HepG2 (cell line): ENCODE data around the gene RANBP3. TPM values are rescaled to one million over a fixed set of nuclear protein-coding genes. Genes with fewer than 3 reads are reported as not detected.
A peak's percentile ranks its signal among the peaks of the same experiment; 100 is the strongest.

Experiments used
- CENPT ChIP-seq: sonication (generic); formaldehyde crosslinking; IDR thresholded peaks from 2 replicates; pipeline ENCODE4 v1.8.0; 2022; ENCODE audit warnings: low read depth, mild to moderate bottlenecking, moderate library complexity, missing genetic modification reagents
- HNF1B ChIP-seq: sonication (generic); formaldehyde crosslinking; IDR thresholded peaks from 2 replicates; pipeline ENCODE4 v1.5.1; 2020; ENCODE audit warnings: mild to moderate bottlenecking, moderate library complexity, missing genetic modification reagents
- MYC ChIP-seq: sonication (generic); formaldehyde crosslinking; IDR thresholded peaks from 2 replicates; pipeline ENCODE4 v1.9.0; 2021; ENCODE audit warnings: missing genetic modification reagents, borderline replicate concordance
- NCOR1 ChIP-seq: fragments of 200-600 bp; sonication (generic); IDR thresholded peaks from 2 replicates; pipeline ENCODE4 v1.7.0; 2017; ENCODE audit warnings: antibody characterized with exemption, low read length, borderline replicate concordance
- NR2C2 ChIP-seq: sonication (generic); formaldehyde crosslinking; IDR thresholded peaks from 2 replicates; pipeline ENCODE4 v1.4.0; 2020; ENCODE audit warnings: missing genetic modification reagents, mild to moderate bottlenecking, moderate library complexity, borderline replicate concordance
- THAP7 ChIP-seq: sonication (generic); formaldehyde crosslinking; IDR thresholded peaks from 2 replicates; pipeline ENCODE4 v1.8.1; 2023; ENCODE audit warnings: mild to moderate bottlenecking, missing genetic modification reagents
- ZNF34 ChIP-seq: sonication (generic); formaldehyde crosslinking; IDR thresholded peaks from 2 replicates; pipeline ENCODE4 v1.4.0; 2020; ENCODE audit warnings: mild to moderate bottlenecking, missing genetic modification reagents, borderline replicate concordance
- ZNF766 ChIP-seq: sonication (generic); formaldehyde crosslinking; IDR thresholded peaks from 2 replicates; pipeline ENCODE4 v1.5.0; 2020; ENCODE audit warnings: missing genetic modification reagents, borderline replicate concordance
- polyA plus RNA-seq, 8 experiments: library from polyadenylated mRNA; depleted of rRNA in 3 of 8; stranded (reverse) in 7 of 8; unstranded in 1 of 8; fragments of >200 nt; fragmentation: Illumina TruSeq in 4 of 8; extraction: Trizol in 4 of 8; gene quantifications; 2 replicates each; pipeline versions ENCODE4 v1.2.1 to v1.2.3, GENCODE V29; 2011 to 2016; ENCODE audit warnings: low read depth in 4 of 8, missing spikeins in 1 of 8, mixed read lengths in 1 of 8; ENCODE audit not compliant: insufficient read depth in 1 of 8
- total RNA-seq, 5 experiments: library from RNA; depleted of rRNA; stranded (reverse); fragments of >200 nt; fragmentation: Illumina TruSeq; extraction: Trizol; gene quantifications; 2 replicates each; pipeline ENCODE4 v1.2.3, GENCODE V29; 2016; ENCODE audit warnings: low read depth in 1 of 5
- TF ChIP-seq, protein P1 (sequence below): sonication (generic); formaldehyde crosslinking; IDR thresholded peaks from 2 replicates; pipeline ENCODE4 v1.4.0; 2020; ENCODE audit warnings: mild to moderate bottlenecking, missing genetic modification reagents
- TF ChIP-seq, protein P2 (sequence below): sonication (generic); formaldehyde crosslinking; IDR thresholded peaks from one replicate; pipeline ENCODE4 v1.5.1; 2020; ENCODE audit warnings: mild to moderate bottlenecking, missing genetic modification reagents; ENCODE audit errors: not compliant biosample characterization

Gene RANBP3
- total and polyA plus RNA-seq, 2 of the 13 experiments (the other 11 are each of a cell fraction or from before 2014, with no cell fraction given) = 39.5 to 149 TPM

DNA sequence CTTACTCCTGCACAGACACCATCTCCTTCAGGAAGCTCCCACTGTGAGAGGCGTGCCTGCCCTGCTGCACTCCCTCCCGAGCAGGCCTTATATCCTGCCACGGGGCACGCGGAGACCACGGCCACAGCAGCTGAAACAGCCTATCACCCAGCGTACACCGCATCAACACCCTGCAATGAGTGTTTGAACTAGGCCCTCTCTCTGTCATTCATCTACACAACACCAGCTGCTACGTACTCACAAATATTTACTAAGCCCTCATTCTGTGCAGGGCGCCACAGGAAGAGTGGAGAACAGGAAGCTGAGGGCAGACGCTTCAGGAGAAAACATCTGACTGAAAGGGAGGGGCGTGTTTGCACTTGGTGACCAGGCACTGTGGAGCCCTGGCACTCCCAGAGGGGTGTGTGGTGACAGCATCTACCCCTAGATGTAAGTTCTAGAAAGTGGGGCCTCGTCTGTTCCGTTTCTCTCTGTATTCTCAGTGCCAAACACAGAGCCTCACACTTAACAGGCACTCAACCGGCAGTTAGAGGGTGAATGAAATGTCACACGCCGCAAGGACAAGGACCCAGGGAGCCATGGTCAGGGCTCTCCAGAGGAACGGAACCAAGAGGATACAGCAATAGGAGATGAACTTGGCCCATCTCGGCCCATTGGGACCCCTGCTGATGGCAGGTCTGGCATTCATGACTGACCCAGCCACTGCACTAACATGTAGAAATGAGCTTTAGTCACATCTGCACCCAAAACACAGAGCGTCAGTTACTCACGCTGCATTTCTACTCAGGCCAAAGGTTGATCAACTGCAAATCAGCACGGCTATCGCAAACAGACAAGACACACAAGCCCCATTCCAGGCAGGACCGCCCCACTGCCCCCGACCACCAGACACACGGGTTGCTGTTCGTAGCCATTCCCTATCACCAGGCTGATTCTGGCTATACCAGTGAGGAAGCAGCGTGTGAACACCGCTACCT, 15.7 kb downstream of the RANBP3 start (continued):
- TF ChIP-seq HNF1B (CRISPR knock-in tag) (peak; percentile 98), NCOR1 (peak; percentile 61; the same call in 1 of the 2 replicates), CENPT (CRISPR knock-in tag) (no peak), MYC (CRISPR knock-in tag) (peak; percentile 94), THAP7 (no peak; the same call in 1 of the 2 replicates), ZNF34 (no peak; the same call in 1 of the 2 replicates), NR2C2 (CRISPR knock-in tag) (no peak; the same call in 1 of the 2 replicates), ZNF766 (CRISPR knock-in tag) (0 out of 2 replicates have a peak, but pooled peaks have one; percentile 6)
- TF ChIP-seq, protein P1, sequence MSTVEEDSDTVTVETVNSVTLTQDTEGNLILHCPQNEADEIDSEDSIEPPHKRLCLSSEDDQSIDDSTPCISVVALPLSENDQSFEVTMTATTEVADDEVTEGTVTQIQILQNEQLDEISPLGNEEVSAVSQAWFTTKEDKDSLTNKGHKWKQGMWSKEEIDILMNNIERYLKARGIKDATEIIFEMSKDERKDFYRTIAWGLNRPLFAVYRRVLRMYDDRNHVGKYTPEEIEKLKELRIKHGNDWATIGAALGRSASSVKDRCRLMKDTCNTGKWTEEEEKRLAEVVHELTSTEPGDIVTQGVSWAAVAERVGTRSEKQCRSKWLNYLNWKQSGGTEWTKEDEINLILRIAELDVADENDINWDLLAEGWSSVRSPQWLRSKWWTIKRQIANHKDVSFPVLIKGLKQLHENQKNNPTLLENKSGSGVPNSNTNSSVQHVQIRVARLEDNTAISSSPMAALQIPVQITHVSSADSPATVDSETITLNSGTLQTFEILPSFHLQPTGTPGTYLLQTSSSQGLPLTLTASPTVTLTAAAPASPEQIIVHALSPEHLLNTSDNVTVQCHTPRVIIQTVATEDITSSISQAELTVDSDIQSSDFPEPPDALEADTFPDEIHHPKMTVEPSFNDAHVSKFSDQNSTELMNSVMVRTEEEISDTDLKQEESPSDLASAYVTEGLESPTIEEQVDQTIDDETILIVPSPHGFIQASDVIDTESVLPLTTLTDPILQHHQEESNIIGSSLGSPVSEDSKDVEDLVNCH (CRISPR knock-in tag) = no peak
- TF ChIP-seq, protein P2, sequence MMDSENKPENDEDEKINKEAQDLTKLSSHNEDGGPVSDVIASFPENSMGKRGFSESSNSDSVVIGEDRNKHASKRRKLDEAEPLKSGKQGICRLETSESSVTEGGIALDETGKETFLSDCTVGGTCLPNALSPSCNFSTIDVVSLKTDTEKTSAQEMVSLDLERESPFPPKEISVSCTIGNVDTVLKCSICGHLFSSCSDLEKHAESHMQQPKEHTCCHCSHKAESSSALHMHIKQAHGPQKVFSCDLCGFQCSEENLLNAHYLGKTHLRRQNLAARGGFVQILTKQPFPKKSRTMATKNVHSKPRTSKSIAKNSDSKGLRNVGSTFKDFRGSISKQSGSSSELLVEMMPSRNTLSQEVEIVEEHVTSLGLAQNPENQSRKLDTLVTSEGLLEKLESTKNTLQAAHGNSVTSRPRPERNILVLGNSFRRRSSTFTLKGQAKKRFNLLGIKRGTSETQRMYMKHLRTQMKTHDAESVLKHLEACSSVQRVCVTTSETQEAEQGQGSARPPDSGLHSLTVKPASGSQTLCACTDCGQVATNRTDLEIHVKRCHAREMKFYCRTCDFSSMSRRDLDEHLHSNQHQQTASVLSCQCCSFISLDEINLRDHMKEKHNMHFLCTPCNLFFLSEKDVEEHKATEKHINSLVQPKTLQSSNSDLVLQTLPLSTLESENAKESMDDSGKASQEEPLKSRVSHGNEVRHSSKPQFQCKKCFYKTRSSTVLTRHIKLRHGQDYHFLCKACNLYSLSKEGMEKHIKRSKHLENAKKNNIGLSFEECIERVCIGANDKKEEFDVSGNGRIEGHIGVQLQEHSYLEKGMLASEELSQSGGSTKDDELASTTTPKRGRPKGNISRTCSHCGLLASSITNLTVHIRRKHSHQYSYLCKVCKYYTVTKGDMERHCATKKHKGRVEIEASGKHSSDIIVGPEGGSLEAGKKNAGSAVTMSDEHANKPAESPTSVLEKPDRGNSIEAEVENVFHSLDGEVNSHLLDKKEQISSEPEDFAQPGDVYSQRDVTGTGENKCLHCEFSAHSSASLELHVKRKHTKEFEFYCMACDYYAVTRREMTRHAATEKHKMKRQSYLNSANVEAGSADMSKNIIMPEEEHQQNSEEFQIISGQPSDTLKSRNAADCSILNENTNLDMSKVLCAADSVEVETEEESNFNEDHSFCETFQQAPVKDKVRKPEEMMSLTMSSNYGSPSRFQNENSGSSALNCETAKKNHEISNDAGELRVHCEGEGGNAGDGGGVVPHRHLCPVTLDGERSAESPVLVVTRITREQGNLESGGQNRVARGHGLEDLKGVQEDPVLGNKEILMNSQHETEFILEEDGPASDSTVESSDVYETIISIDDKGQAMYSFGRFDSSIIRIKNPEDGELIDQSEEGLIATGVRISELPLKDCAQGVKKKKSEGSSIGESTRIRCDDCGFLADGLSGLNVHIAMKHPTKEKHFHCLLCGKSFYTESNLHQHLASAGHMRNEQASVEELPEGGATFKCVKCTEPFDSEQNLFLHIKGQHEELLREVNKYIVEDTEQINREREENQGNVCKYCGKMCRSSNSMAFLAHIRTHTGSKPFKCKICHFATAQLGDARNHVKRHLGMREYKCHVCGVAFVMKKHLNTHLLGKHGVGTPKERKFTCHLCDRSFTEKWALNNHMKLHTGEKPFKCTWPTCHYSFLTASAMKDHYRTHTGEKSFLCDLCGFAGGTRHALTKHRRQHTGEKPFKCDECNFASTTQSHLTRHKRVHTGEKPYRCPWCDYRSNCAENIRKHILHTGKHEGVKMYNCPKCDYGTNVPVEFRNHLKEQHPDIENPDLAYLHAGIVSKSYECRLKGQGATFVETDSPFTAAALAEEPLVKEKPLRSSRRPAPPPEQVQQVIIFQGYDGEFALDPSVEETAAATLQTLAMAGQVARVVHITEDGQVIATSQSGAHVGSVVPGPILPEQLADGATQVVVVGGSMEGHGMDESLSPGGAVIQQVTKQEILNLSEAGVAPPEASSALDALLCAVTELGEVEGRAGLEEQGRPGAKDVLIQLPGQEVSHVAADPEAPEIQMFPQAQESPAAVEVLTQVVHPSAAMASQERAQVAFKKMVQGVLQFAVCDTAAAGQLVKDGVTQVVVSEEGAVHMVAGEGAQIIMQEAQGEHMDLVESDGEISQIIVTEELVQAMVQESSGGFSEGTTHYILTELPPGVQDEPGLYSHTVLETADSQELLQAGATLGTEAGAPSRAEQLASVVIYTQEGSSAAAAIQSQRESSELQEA (CRISPR knock-in tag) = no peak
